Endothelial cell of umbilical vein (primary cell): ENCODE measurements around the gene NUP214. TPM values are rescaled to one million over a fixed set of nuclear protein-coding genes. Genes with fewer than 3 reads are reported as not detected.

Experiments
- BruUV-seq: library from RNA; stranded (reverse); fragments of 400-500 nt; replicated peaks from 2 replicates; lab custom pipeline; 2021; lab: Mats Ljungman, UMichigan
- CTCF ChIA-PET: fragments of 300-600, 350-600 bp; sonication (Branson Sonifier 250); formaldehyde crosslinking; loops from one replicate; lab custom pipeline; 2021; ENCODE audit warnings: antibody characterized with exemption, inconsistent platforms; lab: Charles Lee
- POLR2A ChIA-PET: fragments of 300-600, 350-600 bp; sonication (Branson Sonifier 250); formaldehyde crosslinking; loops from one replicate; lab custom pipeline; 2021; ENCODE audit warnings: antibody characterized with exemption, inconsistent platforms; lab: Charles Lee
- DNase-seq: peaks from one replicate; pipeline ENCODE4 v3.0.0-alpha.2; 2011; ENCODE audit warnings: low read depth, low spot score
- FAIRE-seq: peaks from 2 replicates; lab custom pipeline; 2011; peaks lifted over from hg19 to GRCh38; lab: Jason Lieb, UNC
- H2AFZ ChIP-seq: 2 replicates; pipeline ENCODE4 v1.6.0; 2012; ENCODE audit warnings: low read depth, low read length, control low read depth, inconsistent platforms
- H3K27ac ChIP-seq: 2 replicates; pipeline ENCODE4 v1.5.1; 2011; ENCODE audit warnings: low read depth, mild to moderate bottlenecking, control low read depth, low read length, moderate library complexity; ENCODE audit not compliant: insufficient read depth
- H3K27me3 ChIP-seq, 2 experiments: 2 replicates each; pipeline versions ENCODE4 v1.6.0 to v1.6.1; 2011; ENCODE audit warnings: low read length in 2 of 2, mixed read lengths in 1 of 2; ENCODE audit not compliant: control insufficient read depth in 2 of 2, insufficient read depth in 2 of 2
- H3K36me3 ChIP-seq, 2 experiments: 2 replicates in 1 of 2; 3 replicates in 1 of 2; pipeline ENCODE4 v1.5.1; 2011; ENCODE audit warnings: low read length in 2 of 2, mild to moderate bottlenecking in 1 of 2, moderate library complexity in 1 of 2; ENCODE audit not compliant: control insufficient read depth in 2 of 2, insufficient read depth in 2 of 2; ENCODE audit errors: extremely low read depth in 1 of 2
- H3K4me1 ChIP-seq: 3 replicates; pipeline ENCODE4 v1.5.1; 2011; ENCODE audit warnings: mild to moderate bottlenecking, low read length; ENCODE audit not compliant: control insufficient read depth, insufficient read depth; ENCODE audit errors: extremely low read depth
- H3K4me2 ChIP-seq: 2 replicates; pipeline ENCODE4 v1.6.1; 2011; ENCODE audit warnings: low read length, control low read depth, mixed read lengths; ENCODE audit not compliant: insufficient read depth
- H3K4me3 ChIP-seq, 3 experiments: fragments of 200-600 bp in 1 of 3; sonication (generic), shearing (Covaris generic) in 1 of 3; replicated peaks in 1 of 3; 2 replicates each; pipeline ENCODE4 v1.5.1; 2011 to 2016; ENCODE audit warnings: control low read depth in 3 of 3, low read length in 3 of 3, mild to moderate bottlenecking in 2 of 3, inconsistent platforms in 1 of 3, low read depth in 1 of 3, moderate library complexity in 1 of 3; ENCODE audit not compliant: insufficient read depth in 1 of 3
- H3K79me2 ChIP-seq: 2 replicates; pipeline ENCODE4 v1.6.0; 2012; ENCODE audit warnings: low read length, inconsistent platforms; ENCODE audit not compliant: control insufficient read depth, insufficient read depth
- H3K9ac ChIP-seq: replicated peaks from 2 replicates; pipeline ENCODE3; 2011; ENCODE audit warnings: low read length, control low read depth; ENCODE audit not compliant: insufficient read depth; ENCODE audit errors: extremely low read depth
- H3K9me1 ChIP-seq: replicated peaks from 3 replicates; pipeline ENCODE4 v1.6.0; 2011; ENCODE audit warnings: mild to moderate bottlenecking, low read length; ENCODE audit not compliant: control insufficient read depth, insufficient read depth; ENCODE audit errors: extremely low read depth
- H3K9me3 ChIP-seq: replicated peaks from 2 replicates; pipeline ENCODE4 v1.5.1; 2012; ENCODE audit warnings: low read length, inconsistent platforms; ENCODE audit not compliant: control insufficient read depth, insufficient read depth
- H4K20me1 ChIP-seq: replicated peaks from 2 replicates; pipeline ENCODE3; 2011; ENCODE audit warnings: mild to moderate bottlenecking, low read length; ENCODE audit not compliant: control insufficient read depth, insufficient read depth; ENCODE audit errors: extremely low read depth
- EZH2 ChIP-seq: IDR thresholded peaks from 2 replicates; pipeline ENCODE4 v1.6.1; 2012; ENCODE audit warnings: borderline replicate concordance, low read depth, mild to moderate bottlenecking, moderate library complexity, low read length, inconsistent platforms; ENCODE audit not compliant: severe bottlenecking
- FOS ChIP-seq: IDR thresholded peaks from 2 replicates; pipeline ENCODE4 v1.6.1; 2011; ENCODE audit warnings: mild to moderate bottlenecking, low read length, moderate library complexity, borderline replicate concordance; ENCODE audit not compliant: insufficient read depth
- GATA2 ChIP-seq: IDR thresholded peaks from 2 replicates; pipeline ENCODE4 v1.7.0; 2011; ENCODE audit warnings: low read depth, mild to moderate bottlenecking, moderate library complexity, mixed read lengths, low read length; ENCODE audit not compliant: insufficient read length, insufficient read depth
- JUN ChIP-seq: IDR thresholded peaks from 2 replicates; pipeline ENCODE4 v1.6.1; 2011; ENCODE audit warnings: borderline replicate concordance, low read depth; ENCODE audit not compliant: insufficient read length, insufficient read depth
- MYC ChIP-seq: IDR thresholded peaks from one replicate; pipeline ENCODE4 v1.6.1; 2011; ENCODE audit warnings: mild to moderate bottlenecking, low read depth, low read length
- POLR2A ChIP-seq: IDR thresholded peaks from 2 replicates; pipeline ENCODE4 v1.6.1; 2012; ENCODE audit warnings: low read depth, mild to moderate bottlenecking, control low read depth, low read length
- POLR2AphosphoS5 ChIP-seq: IDR thresholded peaks from 2 replicates; pipeline ENCODE4 v1.6.1; 2012; ENCODE audit warnings: low read depth, mild to moderate bottlenecking, control low read depth, low read length, moderate library complexity; ENCODE audit not compliant: insufficient read depth
- dilution Hi-C: fragments of 300-500 bp; cut with MboI; formaldehyde crosslinking; loops from one replicate; pipeline ENCODE4 v1.15.0; 2019; ENCODE audit warnings: low sequenced_read_pairs; ENCODE audit not compliant: extremely low pct_ligation_motif_present
- intact Hi-C: fragments of 100-400 bp; cut with micrococcal nuclease; formaldehyde crosslinking; loops from one replicate; pipeline ENCODE4 v1.10.0; 2022
- polyA plus RNA-seq, 4 experiments: library from polyadenylated mRNA; depleted of rRNA in 3 of 4; stranded (reverse) in 3 of 4; unstranded in 1 of 4; fragments of >200 nt; gene quantifications; 2 replicates each; pipeline versions ENCODE4 v1.2.1 to v1.2.3, GENCODE V29; 2011 to 2012; ENCODE audit warnings: missing spikeins in 1 of 4
- total RNA-seq: library from RNA; stranded (reverse); gene quantifications from 2 replicates; pipeline ENCODE4 v1.2.3, GENCODE V29; 2021
- TF ChIP-seq, protein P1 (sequence below): IDR thresholded peaks from 2 replicates; pipeline ENCODE4 v1.6.1; 2011; ENCODE audit not compliant: insufficient read depth, insufficient read length
- TF ChIP-seq, protein P2 (sequence below), 2 donors: IDR thresholded peaks; 1 replicate in 1 of 2; 2 replicates in 1 of 2; pipeline ENCODE4 v1.5.1; 2011; ENCODE audit warnings: low read length in 2 of 2, mild to moderate bottlenecking in 2 of 2, moderate library complexity in 2 of 2, control low read depth in 1 of 2, inconsistent platforms in 1 of 2, low read depth in 1 of 2; ENCODE audit not compliant: insufficient read depth in 1 of 2; ENCODE audit errors: extremely low read depth in 1 of 2

The NUP214 gene
- total and polyA plus RNA-seq, 2 donors (not counting 3 experiments of a cell fraction or from before 2014, with no cell fraction given) = 28.7 to 65.9 TPM

DNA sequence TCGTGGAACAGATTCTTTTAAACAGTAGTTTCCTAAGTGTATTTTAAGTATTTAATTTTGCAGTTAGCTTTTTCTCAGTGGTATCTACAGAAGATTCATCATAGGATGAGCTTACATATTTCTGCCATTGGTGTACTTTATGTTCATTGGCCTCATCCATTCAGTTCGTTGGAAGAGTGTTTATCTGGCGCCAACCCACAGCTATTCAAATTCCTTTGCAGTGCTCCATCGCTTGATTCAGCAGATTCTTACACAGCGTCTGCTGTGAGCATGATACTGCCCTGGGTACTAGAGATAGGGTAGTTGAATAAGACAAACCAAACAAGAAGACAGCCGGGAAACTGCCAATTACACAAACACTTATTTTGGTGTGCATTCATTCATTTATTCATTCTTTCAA, 55.1 kb downstream of the NUP214 start:
- dilution Hi-C loops = no loop called here
- no peak for FAIRE-seq
- no TSS peak for BruUV-seq

More for the DNA sequence above, 55.1 kb downstream of the NUP214 start:
- Histone ChIP-seq H3K9me1 (no peaks in the 10 kb centered on the region), H3K9ac (no peak overlapping the region), H3K9me3 (no peaks in the 10 kb centered on the region), H3K4me3 (no peak overlapping the region), H3K27me3 (no peaks in the 10 kb centered on the region), H3K36me3 (peaks cover 11 to 13% of the 10 kb centered on the region in 2 experiments), H2AFZ (no peak overlapping the region), H3K4me2 (no peak overlapping the region), H3K4me1 (no peaks in the 10 kb centered on the region), H3K27ac (no peak overlapping the region), H3K79me2 (no peaks in the 10 kb centered on the region), H4K20me1 (no peaks in the 10 kb centered on the region)
- ChIA-PET POLR2A (no interaction called here), CTCF (interaction anchor here (0.6 to 9.3 kb wide), 9 partner anchors 11 to 156 kb away, joined by 3 to 280 read pairs (median 4); no protein-coding TSS in a partner anchor)
- no peak for DNase-seq
- no peak for TF ChIP-seq EZH2
- no peak for TF ChIP-seq MYC
- no peak for TF ChIP-seq FOS
- TF ChIP-seq, protein P1, sequence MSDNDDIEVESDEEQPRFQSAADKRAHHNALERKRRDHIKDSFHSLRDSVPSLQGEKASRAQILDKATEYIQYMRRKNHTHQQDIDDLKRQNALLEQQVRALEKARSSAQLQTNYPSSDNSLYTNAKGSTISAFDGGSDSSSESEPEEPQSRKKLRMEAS = no peak
- TF ChIP-seq, protein P2, sequence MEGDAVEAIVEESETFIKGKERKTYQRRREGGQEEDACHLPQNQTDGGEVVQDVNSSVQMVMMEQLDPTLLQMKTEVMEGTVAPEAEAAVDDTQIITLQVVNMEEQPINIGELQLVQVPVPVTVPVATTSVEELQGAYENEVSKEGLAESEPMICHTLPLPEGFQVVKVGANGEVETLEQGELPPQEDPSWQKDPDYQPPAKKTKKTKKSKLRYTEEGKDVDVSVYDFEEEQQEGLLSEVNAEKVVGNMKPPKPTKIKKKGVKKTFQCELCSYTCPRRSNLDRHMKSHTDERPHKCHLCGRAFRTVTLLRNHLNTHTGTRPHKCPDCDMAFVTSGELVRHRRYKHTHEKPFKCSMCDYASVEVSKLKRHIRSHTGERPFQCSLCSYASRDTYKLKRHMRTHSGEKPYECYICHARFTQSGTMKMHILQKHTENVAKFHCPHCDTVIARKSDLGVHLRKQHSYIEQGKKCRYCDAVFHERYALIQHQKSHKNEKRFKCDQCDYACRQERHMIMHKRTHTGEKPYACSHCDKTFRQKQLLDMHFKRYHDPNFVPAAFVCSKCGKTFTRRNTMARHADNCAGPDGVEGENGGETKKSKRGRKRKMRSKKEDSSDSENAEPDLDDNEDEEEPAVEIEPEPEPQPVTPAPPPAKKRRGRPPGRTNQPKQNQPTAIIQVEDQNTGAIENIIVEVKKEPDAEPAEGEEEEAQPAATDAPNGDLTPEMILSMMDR (IDR thresholded peaks at IDR 0.05; ENCODE audit: extremely low read depth in 1 of 2, insufficient read depth in 1 of 2, low read depth in 1 of 2, low read length in 2 of 2) = no peak
- TF ChIP-seq POLR2AphosphoS5 = no peak
- no peak for TF ChIP-seq POLR2A
- TF ChIP-seq GATA2 = no peak
- TF ChIP-seq JUN = no peak
- intact Hi-C loops = no loop called here
